ENCODE measurements around the gene ZNF655. TPM values are rescaled to one million over a fixed set of nuclear protein-coding genes. Genes with fewer than 3 reads are reported as not detected.
A peak's percentile ranks its signal among the peaks of the same experiment; 100 is the strongest.

The ZNF655 gene
- polyA plus RNA-seq, 3 donors, result 61.6 to 151 (median 62.2) TPM

DNA sequence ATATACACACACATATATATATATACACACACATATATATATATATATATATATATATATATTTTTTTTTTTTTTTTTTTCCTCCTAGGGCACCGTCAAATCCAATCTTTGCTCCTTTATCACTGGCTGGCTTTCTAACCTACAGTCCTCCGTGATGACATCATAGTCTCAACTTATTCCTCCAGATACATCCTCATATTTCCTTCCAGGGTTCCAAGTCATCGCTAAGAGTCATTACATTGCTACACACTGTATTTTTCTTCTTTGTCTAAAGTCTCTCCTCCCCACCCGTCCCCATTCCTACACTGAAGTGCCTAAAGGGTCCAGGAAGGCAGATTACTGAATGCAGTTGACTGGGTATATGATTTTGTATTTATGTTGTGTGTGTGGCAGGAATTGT lies 5.4 kb upstream of the ZNF655 start:
- Histone ChIP-seq H3K4me1 (ENCODE audit: control insufficient read depth in 1 of 2, insufficient read depth in 2 of 2, low read length in 2 of 2) (peaks cover 25 to 44% of the 10 kb centered on the region in 2 donors), H3K9me3 (replicated peaks in 1 of 2; ENCODE audit: control insufficient read depth in 1 of 2, insufficient read depth in 1 of 2, low read length in 2 of 2) (no peaks in the 10 kb centered on the region), H3K4me2 (replicated peaks; ENCODE audit: extremely low read depth, low read length, poor library complexity, severe bottlenecking) (no peak overlapping the region), H4K20me1 (ENCODE audit: insufficient read depth, low read length) (no peaks in the 10 kb centered on the region), H3K9ac (ENCODE audit: insufficient read depth, low read length, poor library complexity, severe bottlenecking) (no peak overlapping the region), H3K4me3 (replicated peaks in 1 of 3; ENCODE audit: low read depth in 2 of 3, low read length in 3 of 3) (no peak overlapping the region), H3K27ac (ENCODE audit: low read depth in 1 of 2, low read length in 2 of 2) (no peak overlapping the region), H2AFZ (ENCODE audit: insufficient read depth, low read depth, low read length, poor library complexity, severe bottlenecking) (no peak overlapping the region), H3K27me3 (ENCODE audit: control insufficient read depth in 2 of 2, insufficient read depth in 2 of 2, low read length in 2 of 2) (no peaks in the 10 kb centered on the region), H3K36me3 (replicated peaks in 1 of 2; ENCODE audit: control insufficient read depth in 1 of 2, insufficient read depth in 2 of 2, low read length in 2 of 2) (peaks cover 3 to 18% of the 10 kb centered on the region in 2 donors), H3K79me2 (ENCODE audit: insufficient read depth, low read length) (peaks cover 45% of the 10 kb centered on the region)
- TF ChIP-seq, protein P1, sequence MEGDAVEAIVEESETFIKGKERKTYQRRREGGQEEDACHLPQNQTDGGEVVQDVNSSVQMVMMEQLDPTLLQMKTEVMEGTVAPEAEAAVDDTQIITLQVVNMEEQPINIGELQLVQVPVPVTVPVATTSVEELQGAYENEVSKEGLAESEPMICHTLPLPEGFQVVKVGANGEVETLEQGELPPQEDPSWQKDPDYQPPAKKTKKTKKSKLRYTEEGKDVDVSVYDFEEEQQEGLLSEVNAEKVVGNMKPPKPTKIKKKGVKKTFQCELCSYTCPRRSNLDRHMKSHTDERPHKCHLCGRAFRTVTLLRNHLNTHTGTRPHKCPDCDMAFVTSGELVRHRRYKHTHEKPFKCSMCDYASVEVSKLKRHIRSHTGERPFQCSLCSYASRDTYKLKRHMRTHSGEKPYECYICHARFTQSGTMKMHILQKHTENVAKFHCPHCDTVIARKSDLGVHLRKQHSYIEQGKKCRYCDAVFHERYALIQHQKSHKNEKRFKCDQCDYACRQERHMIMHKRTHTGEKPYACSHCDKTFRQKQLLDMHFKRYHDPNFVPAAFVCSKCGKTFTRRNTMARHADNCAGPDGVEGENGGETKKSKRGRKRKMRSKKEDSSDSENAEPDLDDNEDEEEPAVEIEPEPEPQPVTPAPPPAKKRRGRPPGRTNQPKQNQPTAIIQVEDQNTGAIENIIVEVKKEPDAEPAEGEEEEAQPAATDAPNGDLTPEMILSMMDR (IDR thresholded peaks at IDR 0.05), result no peak
- H3K27me3 Mint-ChIP-seq (ENCODE audit: low read depth in 3 of 3), result no peaks in the 10 kb centered on the region
- H3K4me1 Mint-ChIP-seq, result peaks cover 43% of the 10 kb centered on the region
- intact Hi-C loops (cut with micrococcal nuclease), result no loop called here
- no peak overlapping the region for H3K4me3 Mint-ChIP-seq
- peaks cover 0 to 6% (median 3%) of the 10 kb centered on the region in 7 donors for H3K9me3 Mint-ChIP-seq
- H3K36me3 Mint-ChIP-seq, result peaks cover 26 to 27% of the 10 kb centered on the region in 2 donors
- no peak overlapping the region for H3K27ac Mint-ChIP-seq
- no peak for DNase-seq
- 100% methylated on average over 2 of the region's 4 CpGs for WGBS (ENCODE audit: insufficient coverage)

DNA sequence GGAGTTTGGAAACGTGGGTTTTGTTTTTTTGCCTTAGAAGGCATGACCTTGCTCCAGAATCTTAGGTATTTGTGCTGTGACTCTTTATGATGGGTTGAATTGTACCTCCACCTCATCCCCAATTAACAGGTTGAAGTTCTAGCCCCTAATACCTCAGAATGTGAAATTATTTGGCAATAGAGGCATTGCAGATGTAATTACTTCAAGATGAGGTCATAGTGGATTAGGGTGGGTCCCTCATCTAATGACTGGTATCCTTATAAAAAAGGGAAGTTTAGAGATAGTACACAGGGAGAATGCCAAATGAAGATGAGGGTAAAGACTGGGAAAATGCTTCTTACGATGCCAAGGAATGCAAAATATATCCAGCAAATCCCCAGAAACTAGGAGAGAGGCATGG lies 3.5 kb upstream of the ZNF655 start:
- Mint-ChIP-seq H3K27me3 (ENCODE audit: low read depth in 3 of 3) (no peaks in the 10 kb centered on the region), H3K4me3 (no peak overlapping the region), H3K9me3 (no peaks in the 10 kb centered on the region), H3K36me3 (peaks cover 21 to 24% of the 10 kb centered on the region in 2 donors), H3K4me1 (peaks cover 44% of the 10 kb centered on the region), H3K27ac (peak overlapping the region; percentile 21 to 80 (median 40))
- Histone ChIP-seq H3K36me3 (replicated peaks in 1 of 2; ENCODE audit: control insufficient read depth in 1 of 2, insufficient read depth in 2 of 2, low read length in 2 of 2) (peaks cover 0 to 14% of the 10 kb centered on the region in 2 donors), H3K9me3 (replicated peaks in 1 of 2; ENCODE audit: control insufficient read depth in 1 of 2, insufficient read depth in 1 of 2, low read length in 2 of 2) (no peaks in the 10 kb centered on the region), H3K27me3 (ENCODE audit: control insufficient read depth in 2 of 2, insufficient read depth in 2 of 2, low read length in 2 of 2) (no peaks in the 10 kb centered on the region), H2AFZ (ENCODE audit: insufficient read depth, low read depth, low read length, poor library complexity, severe bottlenecking) (no peak overlapping the region), H3K27ac (ENCODE audit: low read depth in 1 of 2, low read length in 2 of 2) (peak overlapping the region in 1 of 2 donors; percentile 67), H3K79me2 (ENCODE audit: insufficient read depth, low read length) (peaks cover 64% of the 10 kb centered on the region), H3K4me3 (replicated peaks in 1 of 3; ENCODE audit: low read depth in 2 of 3, low read length in 3 of 3) (no peak overlapping the region), H3K9ac (ENCODE audit: insufficient read depth, low read length, poor library complexity, severe bottlenecking) (no peak overlapping the region), H3K4me2 (replicated peaks; ENCODE audit: extremely low read depth, low read length, poor library complexity, severe bottlenecking) (no peak overlapping the region), H3K4me1 (ENCODE audit: control insufficient read depth in 1 of 2, insufficient read depth in 2 of 2, low read length in 2 of 2) (peaks cover 32 to 55% of the 10 kb centered on the region in 2 donors), H4K20me1 (ENCODE audit: insufficient read depth, low read length) (no peaks in the 10 kb centered on the region)
- TF ChIP-seq, protein P1 (IDR thresholded peaks at IDR 0.05), result no peak
- intact Hi-C loops (cut with micrococcal nuclease), result loop anchor here in 1 of 2 donors (5.0 kb wide), 1 partner anchor 62 kb away; the partner anchor contains the start of gene ZSCAN25
- WGBS (ENCODE audit: insufficient coverage), result no CpG with 5 or more reads among the region's 2 CpGs
- DNase-seq, result peak; percentile 15 to 39 (median 22)

Measured in CD14-positive monocyte (primary cell).